Adipocyte (in vitro differentiated cells): ENCODE data around the gene TLR1.

ENCODE experiments used
- DNase-seq: peaks from one replicate; pipeline ENCODE4 v3.0.0-alpha.2; 2015; ENCODE audit warnings: low read depth
- H3K27me3 ChIP-seq: replicated peaks from 2 replicates; pipeline ENCODE4 v1.7.0; 2013; ENCODE audit warnings: mild to moderate bottlenecking, low read length, moderate library complexity; ENCODE audit not compliant: control insufficient read depth, insufficient read depth
- H3K36me3 ChIP-seq: 2 replicates; pipeline ENCODE4 v1.7.0; 2013; ENCODE audit warnings: low read length, mild to moderate bottlenecking, moderate library complexity; ENCODE audit not compliant: control insufficient read depth, insufficient read depth, severe bottlenecking
- H3K4me1 ChIP-seq: 2 replicates; pipeline ENCODE4 v1.7.0; 2013; ENCODE audit warnings: mild to moderate bottlenecking, low read length, moderate library complexity; ENCODE audit not compliant: control insufficient read depth, insufficient read depth
- H3K4me3 ChIP-seq: 2 replicates; pipeline ENCODE4 v1.7.0; 2013; ENCODE audit warnings: mild to moderate bottlenecking, low read length, moderate library complexity
- H3K9ac ChIP-seq: 2 replicates; pipeline ENCODE4 v1.7.0; 2013; ENCODE audit warnings: mild to moderate bottlenecking, low read length, moderate library complexity
- H3K9me3 ChIP-seq: 2 replicates; pipeline ENCODE4 v1.7.0; 2013; ENCODE audit warnings: mild to moderate bottlenecking, low read length, moderate library complexity; ENCODE audit not compliant: control insufficient read depth

The TLR1 gene

GRCh38 chr4:38751341-38752010 is 53.1 kb downstream of the TLR1 start:
- no peak for DNase-seq
- Histone ChIP-seq H3K9ac (no peak overlapping the region), H3K36me3 (no peaks in the 10 kb centered on the region), H3K4me1 (peaks cover 21% of the 10 kb centered on the region), H3K4me3 (peak overlapping the region; percentile 79), H3K27me3 (no peaks in the 10 kb centered on the region), H3K9me3 (no peaks in the 10 kb centered on the region)

DNA sequence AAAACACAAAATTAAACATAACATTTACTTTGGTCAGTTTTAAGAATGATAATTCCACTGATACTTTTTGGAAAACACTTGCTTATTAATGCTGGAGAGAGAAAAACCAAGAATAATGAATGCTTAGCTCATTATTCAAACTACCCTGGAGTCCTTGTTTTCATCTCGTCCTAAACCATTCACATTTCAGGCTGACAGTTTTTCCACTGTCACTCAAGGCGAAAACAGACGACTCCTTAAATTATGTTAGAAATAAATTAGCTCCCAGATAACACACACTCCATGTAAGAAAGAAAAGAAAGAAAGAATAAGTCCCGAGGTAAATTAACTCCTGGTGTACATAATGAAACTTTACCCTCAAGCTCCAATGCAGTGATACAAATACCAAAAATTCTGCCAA is 55.3 kb downstream of the TLR1 start:
- H3K9ac ChIP-seq: no peak overlapping the region
- H3K4me3 ChIP-seq: no peak overlapping the region
- no peak for DNase-seq
- no peaks in the 10 kb centered on the region for H3K27me3 ChIP-seq
- no peaks in the 10 kb centered on the region for H3K9me3 ChIP-seq
- H3K4me1 ChIP-seq: peaks cover 21% of the 10 kb centered on the region
- no peaks in the 10 kb centered on the region for H3K36me3 ChIP-seq

- Histone ChIP-seq H3K4me1 (peaks cover 12% of the 10 kb centered on the region), H3K27me3 (no peaks in the 10 kb centered on the region), H3K9me3 (no peaks in the 10 kb centered on the region), H3K4me3 (no peak overlapping the region), H3K9ac (no peak overlapping the region), H3K36me3 (no peaks in the 10 kb centered on the region)
- no peak for DNase-seq
These were observed 57.0 kb downstream of the TLR1 start for GRCh38 chr4:38747629-38748028.
